Fibroblast of skin of scalp (primary cell): ENCODE results near the gene TBC1D14.

Experiments used
- DNase-seq: peaks from one replicate; pipeline ENCODE4 v3.0.0-alpha.2; 2013

The TBC1D14 gene

GRCh38 chr4:6953751-6954380 lies 44.2 kb downstream of the TBC1D14 start:
- peak; percentile 80 for DNase-seq

- DNase-seq = no peak
Measured at GRCh38 chr4:6955261-6955911, 45.8 kb downstream of the TBC1D14 start.

- DNase-seq = no peak
Measured at GRCh38 chr4:6956087-6956433, 46.4 kb downstream of the TBC1D14 start.

GRCh38 chr4:6956434-6957147 lies 47.0 kb downstream of the TBC1D14 start:
- DNase-seq = no peak

- DNase-seq = no peak
Measured at GRCh38 chr4:6957148-6957520, 47.5 kb downstream of the TBC1D14 start.

- DNase-seq = no peak
Measured at GRCh38 chr4:6957994-6958393, 48.4 kb downstream of the TBC1D14 start.

GRCh38 chr4:6959261-6959660 lies 49.6 kb downstream of the TBC1D14 start:
- no peak for DNase-seq

GRCh38 chr4:6960154-6960553 lies 50.5 kb downstream of the TBC1D14 start:
- DNase-seq = no peak

- no peak for DNase-seq
Measured at GRCh38 chr4:6960628-6961412, 51.2 kb downstream of the TBC1D14 start.

GRCh38 chr4:6961496-6962210 lies 52.0 kb downstream of the TBC1D14 start:
- no peak for DNase-seq

- no peak for DNase-seq
Measured at GRCh38 chr4:6962211-6963041, 52.8 kb downstream of the TBC1D14 start.

GRCh38 chr4:6963139-6963611 lies 53.5 kb downstream of the TBC1D14 start:
- DNase-seq = no peak

- no peak for DNase-seq
Measured at GRCh38 chr4:6964858-6965257, 55.2 kb downstream of the TBC1D14 start.

- DNase-seq = no peak
Measured at GRCh38 chr4:6965329-6965728, 55.7 kb downstream of the TBC1D14 start.

- DNase-seq = no peak
Measured at GRCh38 chr4:6967846-6968340, 58.3 kb downstream of the TBC1D14 start.

GRCh38 chr4:6968496-6968895 lies 58.9 kb downstream of the TBC1D14 start:
- DNase-seq = no peak

- DNase-seq = no peak
Measured at GRCh38 chr4:6969826-6970800, 60.5 kb downstream of the TBC1D14 start.

GRCh38 chr4:6971536-6972374 lies 62.1 kb downstream of the TBC1D14 start:
- no peak for DNase-seq

- DNase-seq = no peak
Measured at GRCh38 chr4:6972375-6972650, 62.7 kb downstream of the TBC1D14 start.
